LNCAP (cell line): ENCODE data around the gene RANBP1.

ENCODE experiments used
- TF ChIP-seq, protein P1 (sequence below): fragments of 450-650 bp; IDR thresholded peaks from 2 replicates; pipeline ENCODE4 v1.5.1; 2017; ENCODE audit warnings: mild to moderate bottlenecking

RANBP1 gene

DNA sequence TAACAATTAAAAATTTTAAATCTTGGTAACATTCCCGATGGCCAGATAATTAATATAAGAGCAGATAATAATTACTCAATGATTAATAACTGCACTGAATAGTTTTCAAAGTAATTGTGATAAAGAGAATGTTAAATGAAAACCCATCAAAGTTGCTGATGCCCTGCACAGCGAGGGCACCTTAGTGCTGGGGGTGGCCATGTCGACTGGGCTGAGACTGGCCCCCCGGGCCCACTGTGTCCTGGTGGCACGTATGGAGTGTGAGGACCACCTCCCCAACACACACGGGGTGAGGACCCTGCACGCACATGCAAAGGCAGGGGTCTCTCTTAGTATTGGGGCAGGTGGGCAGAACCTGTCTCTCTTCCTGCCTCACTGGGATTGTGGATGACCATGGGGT lies 50.0 kb downstream of the RANBP1 start:
- TF ChIP-seq, protein P1, sequence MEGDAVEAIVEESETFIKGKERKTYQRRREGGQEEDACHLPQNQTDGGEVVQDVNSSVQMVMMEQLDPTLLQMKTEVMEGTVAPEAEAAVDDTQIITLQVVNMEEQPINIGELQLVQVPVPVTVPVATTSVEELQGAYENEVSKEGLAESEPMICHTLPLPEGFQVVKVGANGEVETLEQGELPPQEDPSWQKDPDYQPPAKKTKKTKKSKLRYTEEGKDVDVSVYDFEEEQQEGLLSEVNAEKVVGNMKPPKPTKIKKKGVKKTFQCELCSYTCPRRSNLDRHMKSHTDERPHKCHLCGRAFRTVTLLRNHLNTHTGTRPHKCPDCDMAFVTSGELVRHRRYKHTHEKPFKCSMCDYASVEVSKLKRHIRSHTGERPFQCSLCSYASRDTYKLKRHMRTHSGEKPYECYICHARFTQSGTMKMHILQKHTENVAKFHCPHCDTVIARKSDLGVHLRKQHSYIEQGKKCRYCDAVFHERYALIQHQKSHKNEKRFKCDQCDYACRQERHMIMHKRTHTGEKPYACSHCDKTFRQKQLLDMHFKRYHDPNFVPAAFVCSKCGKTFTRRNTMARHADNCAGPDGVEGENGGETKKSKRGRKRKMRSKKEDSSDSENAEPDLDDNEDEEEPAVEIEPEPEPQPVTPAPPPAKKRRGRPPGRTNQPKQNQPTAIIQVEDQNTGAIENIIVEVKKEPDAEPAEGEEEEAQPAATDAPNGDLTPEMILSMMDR = no peak

DNA sequence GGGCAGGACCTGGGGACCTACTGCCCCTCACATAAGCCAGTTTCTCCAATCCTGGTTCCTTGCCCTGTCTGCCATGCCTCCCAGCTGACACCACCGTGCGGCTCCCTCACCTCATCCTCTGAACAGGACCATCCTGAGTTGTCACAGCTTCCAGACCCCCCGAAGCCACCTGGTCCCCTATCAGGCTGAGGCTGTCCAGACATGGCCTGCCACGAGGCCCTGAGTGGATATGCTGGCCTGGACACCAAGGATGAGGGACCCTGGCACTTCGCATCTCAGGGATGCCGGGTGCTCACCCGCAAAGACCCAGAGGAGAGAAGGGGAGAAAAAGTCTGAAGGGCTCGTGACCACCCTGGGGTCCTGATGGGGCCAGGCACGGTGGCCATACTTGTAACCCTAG lies 50.8 kb downstream of the RANBP1 start:
- TF ChIP-seq, protein P1 = no peak

DNA sequence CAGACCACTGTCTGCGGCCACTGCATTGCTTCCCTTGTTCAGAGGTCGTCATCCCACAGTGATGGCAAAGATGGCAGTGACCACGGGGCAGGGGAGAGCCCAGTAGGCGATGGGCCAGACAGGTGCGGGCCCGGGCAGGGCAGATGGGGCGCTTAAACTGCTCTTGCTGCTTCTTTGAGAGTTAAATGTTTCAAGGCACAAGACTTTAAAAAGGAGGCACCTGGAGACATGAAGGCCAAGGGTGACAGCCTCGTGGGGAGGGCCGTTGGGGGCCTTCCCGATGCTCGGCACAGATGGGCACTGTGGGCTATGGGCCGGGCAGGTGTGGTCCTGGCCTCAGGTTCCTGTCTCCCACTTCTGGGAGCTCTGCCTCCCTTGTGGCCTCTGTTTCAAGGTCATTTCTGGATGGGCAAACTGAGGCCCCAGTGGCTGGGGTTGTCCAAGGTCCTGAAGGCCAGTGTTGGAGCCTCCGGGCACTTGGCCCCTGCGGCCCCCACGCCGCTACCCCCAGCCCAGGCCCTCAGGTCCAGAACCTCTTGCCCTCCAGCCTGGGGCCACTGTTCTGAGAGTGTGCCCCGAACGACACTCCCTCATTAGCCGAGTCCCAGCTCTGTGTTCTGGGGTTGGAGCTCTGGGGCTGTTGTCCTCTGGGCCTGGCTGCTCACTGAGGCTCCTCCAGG lies 51.9 kb downstream of the RANBP1 start:
- TF ChIP-seq, protein P1 = no peak

DNA sequence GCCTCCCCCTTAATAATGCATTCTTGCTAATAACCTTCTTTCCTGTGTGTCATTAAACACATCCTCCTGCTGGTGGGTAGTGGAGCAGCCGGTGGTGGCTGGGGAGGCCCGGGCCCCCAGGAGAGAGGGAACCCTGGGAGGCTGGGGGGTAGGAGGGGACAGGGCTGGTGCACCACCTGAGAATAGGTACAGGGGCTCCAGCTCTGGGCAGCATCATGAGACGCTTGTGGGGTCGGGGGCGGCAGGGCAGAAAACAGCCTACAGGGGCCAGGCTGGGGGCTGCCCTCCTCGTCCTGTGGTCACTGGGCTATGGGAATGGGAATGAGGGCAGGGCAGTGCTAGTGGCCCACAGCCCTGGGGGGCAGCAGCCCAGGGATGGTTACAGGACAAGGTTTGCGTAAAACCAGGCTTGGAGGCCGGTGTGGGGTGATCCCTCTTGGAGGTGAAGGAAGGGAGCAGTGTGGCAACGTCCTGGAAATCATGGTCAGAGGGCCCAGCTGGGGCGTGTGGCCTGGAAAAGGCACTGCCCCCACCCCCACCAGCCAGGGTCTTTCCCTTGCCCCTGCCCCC lies 53.4 kb downstream of the RANBP1 start:
- TF ChIP-seq, protein P1 = no peak

DNA sequence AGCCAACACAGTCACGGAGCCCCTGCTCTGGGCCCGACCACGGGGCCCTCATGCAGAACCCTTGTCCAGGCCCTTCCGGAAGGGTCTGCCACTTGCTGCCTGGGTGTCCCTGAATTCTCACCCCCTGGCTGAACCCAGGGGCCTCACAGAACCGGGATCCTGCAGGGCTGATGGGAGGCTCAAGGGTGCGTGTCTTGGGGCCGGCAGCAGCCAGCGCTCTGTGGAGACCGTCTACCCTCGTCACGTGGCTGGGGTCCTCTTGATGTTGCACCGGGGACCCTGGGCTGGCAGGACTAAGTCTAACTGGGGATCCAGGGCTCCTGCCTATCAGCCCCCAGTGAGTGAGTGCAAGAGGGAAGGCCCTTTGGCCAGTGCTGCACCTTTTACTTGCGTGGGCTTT lies 54.3 kb downstream of the RANBP1 start:
- TF ChIP-seq, protein P1 = no peak

DNA sequence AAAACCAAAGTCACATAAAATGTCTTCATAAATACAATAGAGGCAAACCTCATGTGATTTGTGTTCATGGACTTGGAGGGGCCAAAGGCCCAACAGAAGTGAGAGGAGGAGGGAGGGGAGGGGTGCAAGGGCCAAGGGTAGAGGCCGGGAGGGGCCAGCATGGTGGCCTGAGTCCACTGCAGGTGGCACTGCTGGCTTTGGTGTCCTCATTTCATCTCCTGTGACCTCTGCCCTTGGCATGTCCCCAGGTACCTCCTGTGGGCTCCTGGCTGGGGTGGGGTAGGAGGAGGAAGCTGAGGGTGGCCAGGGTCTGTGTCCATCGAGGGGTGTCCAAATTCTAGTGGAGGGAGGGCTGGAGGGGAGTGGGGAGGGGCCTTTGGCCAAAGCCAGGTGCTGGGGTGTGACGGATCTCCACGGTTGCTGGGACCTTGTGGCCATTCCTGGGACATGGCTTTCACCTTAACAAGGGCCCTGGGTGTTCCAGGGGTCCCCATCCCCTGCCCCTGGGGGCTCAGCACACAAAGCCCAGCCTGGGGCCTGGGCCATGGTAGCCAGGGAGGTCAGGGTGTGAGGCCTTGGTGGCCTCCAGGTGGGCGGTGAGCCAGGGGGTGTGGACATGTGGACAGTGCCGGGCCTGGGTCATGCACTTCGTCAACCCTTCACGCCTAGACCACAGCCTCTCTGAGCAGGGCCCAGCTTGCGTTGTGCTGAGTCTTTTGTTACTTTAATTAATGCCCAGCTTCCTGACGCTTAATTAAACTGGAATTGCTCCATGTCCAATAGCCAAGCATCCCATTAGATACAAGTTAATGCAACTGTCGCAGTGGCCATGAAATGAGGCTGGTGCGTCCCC lies 55.6 kb downstream of the RANBP1 start:
- TF ChIP-seq, protein P1 = no peak

DNA sequence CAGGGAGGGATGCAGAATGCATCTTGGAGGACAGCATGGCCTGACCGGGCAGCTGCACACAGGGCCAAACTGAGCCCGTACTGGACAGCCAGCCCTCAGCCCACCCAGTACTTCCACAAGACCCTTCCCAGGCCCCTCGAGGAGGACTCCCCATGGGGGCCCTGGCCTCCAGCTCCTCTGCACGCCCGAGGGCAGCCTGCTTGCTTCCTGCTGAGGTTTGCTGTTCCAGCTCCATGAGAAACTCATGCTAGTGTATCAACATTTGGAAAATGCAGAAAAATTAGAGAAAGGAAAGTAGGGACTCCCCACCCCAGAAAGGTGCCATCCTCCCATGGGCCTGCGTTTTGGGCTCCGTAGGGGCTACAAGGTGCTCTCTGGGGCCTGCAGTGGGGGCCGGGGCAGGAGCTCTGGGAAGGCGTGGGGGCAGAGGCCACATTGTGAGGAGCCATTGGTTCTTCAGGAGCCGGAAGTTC lies 56.3 kb downstream of the RANBP1 start:
- TF ChIP-seq, protein P1 = no peak
